Measurements from ENCODE around the gene MEIS2.

The MEIS2 gene

GRCh38 chr15:37125143-37125542 is 24.8 kb upstream of the MEIS2 start:
- no peak overlapping the region for H3K4me3 ChIP-seq (ENCODE audit: low read depth, low read length)
- no peak for DNase-seq (ENCODE audit: low read depth)
- TF ChIP-seq CTCF (IDR thresholded peaks at IDR 0.05; ENCODE audit: low read depth, low read length) = no peak
- no peak for TF ChIP-seq POLR2A (IDR thresholded peaks at IDR 0.05; ENCODE audit: extremely low read depth, insufficient read length)
- no peak for TF ChIP-seq MAX (IDR thresholded peaks at IDR 0.05; ENCODE audit: low read depth, low read length)
- TF ChIP-seq MYC (IDR thresholded peaks at IDR 0.05; ENCODE audit: low read depth, low read length) = no peak

GRCh38 chr15:37124331-37124730 is 24.0 kb upstream of the MEIS2 start:
- no peak for DNase-seq (ENCODE audit: low read depth)
- TF ChIP-seq MYC (IDR thresholded peaks at IDR 0.05; ENCODE audit: low read depth, low read length) = no peak
- TF ChIP-seq POLR2A (IDR thresholded peaks at IDR 0.05; ENCODE audit: extremely low read depth, insufficient read length) = no peak
- TF ChIP-seq MAX (IDR thresholded peaks at IDR 0.05; ENCODE audit: low read depth, low read length) = no peak
- no peak for TF ChIP-seq CTCF (IDR thresholded peaks at IDR 0.05; ENCODE audit: low read depth, low read length)
- no peak overlapping the region for H3K4me3 ChIP-seq (ENCODE audit: low read depth, low read length)

- no peak overlapping the region for H3K4me3 ChIP-seq (ENCODE audit: low read depth, low read length)
- DNase-seq (ENCODE audit: low read depth) = no peak
- no peak for TF ChIP-seq POLR2A (IDR thresholded peaks at IDR 0.05; ENCODE audit: extremely low read depth, insufficient read length)
Observed at GRCh38 chr15:37122703-37123102, 22.4 kb upstream of the MEIS2 start.

GRCh38 chr15:37121492-37121891 is 21.1 kb upstream of the MEIS2 start:
- H3K4me3 ChIP-seq (ENCODE audit: low read depth, low read length) = no peak overlapping the region
- no peak for TF ChIP-seq MAX (IDR thresholded peaks at IDR 0.05; ENCODE audit: low read depth, low read length)
- TF ChIP-seq CTCF (IDR thresholded peaks at IDR 0.05; ENCODE audit: low read depth, low read length) = no peak
- no peak for TF ChIP-seq POLR2A (IDR thresholded peaks at IDR 0.05; ENCODE audit: extremely low read depth, insufficient read length)
- no peak for DNase-seq (ENCODE audit: low read depth)

- H3K4me3 ChIP-seq (ENCODE audit: low read depth, low read length) = no peak overlapping the region
- no peak for DNase-seq (ENCODE audit: low read depth)
- no peak for TF ChIP-seq POLR2A (IDR thresholded peaks at IDR 0.05; ENCODE audit: extremely low read depth, insufficient read length)
- no peak for TF ChIP-seq MAX (IDR thresholded peaks at IDR 0.05; ENCODE audit: low read depth, low read length)
- no peak for TF ChIP-seq CTCF (IDR thresholded peaks at IDR 0.05; ENCODE audit: low read depth, low read length)
- TF ChIP-seq MYC (IDR thresholded peaks at IDR 0.05; ENCODE audit: low read depth, low read length) = no peak
Observed at GRCh38 chr15:37117030-37117429, 16.7 kb upstream of the MEIS2 start.

- no peak overlapping the region for H3K4me3 ChIP-seq (ENCODE audit: low read depth, low read length)
- TF ChIP-seq CTCF (IDR thresholded peaks at IDR 0.05; ENCODE audit: low read depth, low read length) (no peak), MYC (IDR thresholded peaks at IDR 0.05; ENCODE audit: low read depth, low read length) (no peak), POLR2A (IDR thresholded peaks at IDR 0.05; ENCODE audit: extremely low read depth, insufficient read length) (no peak), MAX (IDR thresholded peaks at IDR 0.05; ENCODE audit: low read depth, low read length) (no peak)
- DNase-seq (ENCODE audit: low read depth) = no peak
Observed at GRCh38 chr15:37115538-37115937, 15.2 kb upstream of the MEIS2 start.

All from NB4 (cell line).